Erythroblast (primary cell): ENCODE data around the gene BCAN.

Experiments used
- GATA1 ChIP-seq: IDR thresholded peaks from 2 replicates; pipeline ENCODE4 v1.6.1; 2011; ENCODE audit warnings: low read depth, mild to moderate bottlenecking, control low read depth, low read length, moderate library complexity
- POLR2A ChIP-seq: IDR thresholded peaks from 2 replicates; pipeline ENCODE4 v1.6.1; 2011; ENCODE audit warnings: mild to moderate bottlenecking, low read length

- TF ChIP-seq POLR2A, result no peak
- TF ChIP-seq GATA1, result no peak
Measured at GRCh38 chr1:156643778-156644092, 1.8 kb downstream of the BCAN start.
